Right lobe of liver (tissue), 4 donors: ENCODE measurements around the gene GATA3.

Experiments used
- CTCF ChIP-seq, 4 donors: fragments of 200-600 bp in 3 of 4; fragments of 450-650 bp in 1 of 4; IDR thresholded peaks; one replicate each; pipeline versions ENCODE4 v1.5.1 to v1.8.0; 2016 to 2022; ENCODE audit warnings: antibody characterized with exemption in 4 of 4, mild to moderate bottlenecking in 2 of 4
- POLR2A ChIP-seq: fragments of 450-650 bp; IDR thresholded peaks from one replicate; pipeline ENCODE4 v1.6.1; 2017; ENCODE audit warnings: antibody characterized with exemption, mild to moderate bottlenecking
- donor health status: DM: no; HTN: no; CAD: no.
- donor health status: DM: no; HTN: no; CAD: no.
- donor health status: DM: no; HTN: yes; CAD: no.

DNA sequence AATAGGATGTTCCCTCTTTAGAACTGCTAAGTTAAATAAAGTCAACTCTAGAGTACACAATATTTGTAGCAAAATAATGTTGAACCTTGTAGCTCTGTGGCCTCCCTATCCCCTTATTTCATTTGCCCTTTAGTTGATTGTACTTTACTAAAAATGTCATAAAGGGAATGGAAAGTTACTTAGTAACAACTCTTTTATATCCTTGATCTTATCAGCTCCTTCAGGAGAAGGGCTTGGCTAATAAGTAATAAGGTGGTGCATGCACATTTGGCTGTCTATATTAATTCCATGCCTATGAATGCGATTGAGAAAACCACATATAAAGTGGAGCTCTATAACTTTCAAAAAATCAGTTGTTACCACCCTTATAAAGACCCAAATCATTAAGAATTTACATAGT lies 41.5 kb upstream of the GATA3 start:
- TF ChIP-seq CTCF (IDR thresholded peaks at IDR 0.05) = no peak
- no peak for TF ChIP-seq POLR2A
